Kidney tubule cell (primary cell): Measurements from ENCODE around the gene TMEM170A.
A peak's percentile ranks its signal among the peaks of the same experiment; 100 is the strongest.
"Not testable (repeated sequence)": the region's sequence is repeated elsewhere in the genome, so short reads cannot be mapped to it uniquely, and the experiment has no call there.

ENCODE experiments used
- DNase-seq: peaks from one replicate; pipeline ENCODE4 v3.0.0-alpha.2; 2018; ENCODE audit warnings: low spot score

The TMEM170A gene, protein sequence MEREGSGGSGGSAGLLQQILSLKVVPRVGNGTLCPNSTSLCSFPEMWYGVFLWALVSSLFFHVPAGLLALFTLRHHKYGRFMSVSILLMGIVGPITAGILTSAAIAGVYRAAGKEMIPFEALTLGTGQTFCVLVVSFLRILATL

DNA sequence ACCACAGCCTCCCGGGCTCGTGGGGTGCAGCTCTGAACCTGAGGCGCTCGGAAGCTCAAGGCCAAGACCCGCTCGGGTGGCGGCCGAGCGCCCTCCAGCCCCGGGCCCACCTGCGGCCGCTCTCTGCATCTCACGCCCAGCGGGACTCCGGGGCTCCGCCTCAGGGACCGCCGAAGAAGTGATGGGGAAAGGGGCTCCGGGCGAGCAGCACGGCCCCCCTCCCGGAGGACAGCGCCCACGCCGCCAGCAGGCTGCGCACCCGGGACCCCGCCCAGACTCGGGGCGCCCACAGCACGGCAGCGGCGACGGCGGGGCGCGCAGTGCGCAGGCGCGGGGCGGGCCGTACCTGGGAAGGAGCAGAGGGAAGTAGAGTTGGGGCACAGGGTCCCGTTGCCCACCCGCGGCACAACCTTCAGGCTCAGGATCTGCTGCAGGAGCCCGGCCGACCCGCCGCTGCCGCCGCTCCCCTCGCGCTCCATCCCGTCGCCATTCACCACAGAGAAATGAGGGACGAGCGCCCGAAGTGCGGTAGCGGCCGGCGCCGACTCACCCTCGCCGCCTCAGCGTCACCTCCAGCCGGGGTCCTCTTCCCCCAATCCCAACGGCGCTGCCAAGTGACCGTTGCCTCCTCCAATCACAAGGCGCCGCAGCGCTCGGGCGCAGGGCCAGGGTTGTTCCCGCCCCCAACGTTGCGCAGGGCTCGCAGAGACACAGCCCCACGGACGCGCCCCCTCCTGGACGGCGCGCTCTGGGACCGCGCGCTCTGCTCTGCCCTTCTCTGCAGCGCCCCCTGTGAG, at the start of gene TMEM170A:
Gene TMEM170A (minus strand): TSS at position 568 of the 797 bp plus-strand sequence. CDS start 89 bp downstream, at position 479.
- DNase-seq = peak; percentile 99

DNA sequence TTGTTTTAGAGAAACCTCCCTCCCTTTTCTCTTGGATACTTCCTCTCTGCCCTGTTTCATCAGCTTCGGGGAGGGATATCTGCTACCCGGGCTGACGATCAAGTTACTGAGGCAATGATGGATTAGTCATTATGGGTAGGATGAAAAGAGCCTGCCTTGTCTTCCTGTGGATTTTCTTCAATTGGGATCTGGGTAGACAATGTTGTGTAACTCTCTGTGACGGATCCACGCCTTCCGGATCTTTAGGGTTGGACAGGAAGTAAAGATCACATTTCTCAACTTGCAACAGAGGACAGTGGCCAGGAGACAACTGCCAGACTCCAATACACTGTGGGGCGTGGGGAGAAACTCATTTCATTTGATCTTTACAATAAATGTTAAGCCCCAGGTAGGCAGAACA, 42.1 kb upstream of the TMEM170A start:
- DNase-seq = peak; percentile 75

DNA sequence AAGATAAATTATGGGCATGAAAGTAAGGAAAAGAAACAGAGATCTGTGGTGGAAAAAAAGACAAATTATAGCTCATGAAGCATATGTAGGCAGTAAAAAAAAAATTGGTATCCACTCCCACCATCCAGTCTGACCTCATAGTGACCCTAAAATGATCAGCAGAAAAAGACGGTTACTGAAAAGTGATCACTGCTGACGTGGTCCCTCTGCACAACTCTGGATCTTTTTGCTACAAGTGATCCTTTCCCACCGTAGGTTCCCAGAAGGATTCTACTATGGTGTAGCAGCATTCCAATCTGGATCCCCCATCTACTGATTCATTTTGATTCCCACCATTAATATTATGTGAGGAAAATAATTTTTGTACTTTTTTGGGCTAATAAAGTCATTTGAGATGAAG, 41.6 kb upstream of the TMEM170A start:
- no peak for DNase-seq

DNA sequence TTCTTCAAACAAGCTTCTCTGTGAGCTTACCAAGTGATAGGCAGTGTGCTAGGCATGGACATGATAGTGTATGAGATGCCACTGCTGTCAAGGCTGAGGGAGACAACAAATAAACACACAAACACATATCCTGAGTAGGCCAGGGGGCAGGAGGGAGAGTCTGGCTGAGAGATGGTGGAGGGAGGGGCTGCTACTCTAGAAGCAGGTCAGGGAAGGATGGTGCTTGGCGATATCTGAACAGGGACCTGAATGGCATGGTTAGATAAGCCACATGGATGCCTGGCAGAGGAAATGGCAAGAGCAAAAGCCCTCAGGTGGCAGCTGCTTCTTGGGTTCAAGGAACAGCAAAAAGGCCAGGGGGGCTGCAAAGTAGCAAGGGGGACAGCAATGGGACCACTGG, 39.3 kb upstream of the TMEM170A start:
- no peak for DNase-seq

DNA sequence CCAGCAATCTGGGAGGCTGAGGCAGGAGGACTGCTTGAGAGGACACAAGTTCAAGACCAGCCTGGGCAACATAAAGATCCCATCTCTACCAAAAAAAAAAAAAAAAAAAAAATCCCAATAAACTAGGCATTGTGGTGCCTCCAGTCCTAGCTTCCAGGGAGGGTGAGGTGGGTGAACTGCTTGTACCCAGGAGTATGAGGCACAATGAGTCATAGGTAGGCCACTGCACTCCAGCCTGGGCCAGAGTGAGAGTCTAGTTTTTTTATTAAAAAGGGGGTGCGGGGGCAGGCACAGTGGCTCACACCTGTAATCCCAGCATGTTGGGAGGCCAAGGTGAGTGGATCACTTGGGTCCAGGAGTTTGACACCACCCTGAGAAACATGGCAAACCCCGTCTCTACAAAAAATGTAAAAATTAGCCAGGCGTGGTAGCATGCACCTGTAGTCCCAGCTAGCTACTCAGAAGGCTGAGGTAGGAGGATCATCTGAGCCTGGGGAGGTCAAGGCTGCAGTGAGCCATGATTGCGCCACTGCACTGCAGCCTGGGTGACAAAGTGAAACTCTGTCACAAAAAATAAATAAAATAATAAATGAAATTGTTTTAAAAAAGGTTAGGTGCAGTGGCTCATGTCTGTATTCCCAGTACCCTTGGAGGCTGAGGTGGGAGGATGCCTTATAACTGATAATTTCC, 38.6 kb upstream of the TMEM170A start:
- peak; percentile 66 for DNase-seq

DNA sequence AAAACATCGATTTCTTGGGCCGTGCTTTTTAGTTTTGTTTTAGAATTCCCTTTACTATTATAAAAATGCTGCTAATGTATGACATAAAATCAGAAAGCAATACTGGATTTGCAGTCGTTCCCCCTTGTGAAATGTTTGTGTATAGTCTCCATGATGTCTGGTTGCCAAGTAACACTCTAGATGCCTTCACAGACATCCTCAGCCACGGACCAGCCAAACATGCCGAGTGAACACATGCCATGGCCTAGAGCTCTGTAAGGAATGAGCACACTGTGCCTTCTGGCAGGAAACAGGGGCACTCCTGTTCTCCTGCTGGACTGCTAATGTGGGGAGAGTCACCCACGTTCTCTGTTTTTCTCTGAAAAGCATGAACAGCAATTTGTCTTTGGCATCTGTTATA, 37.3 kb upstream of the TMEM170A start:
- not testable (repeated sequence) for DNase-seq

DNA sequence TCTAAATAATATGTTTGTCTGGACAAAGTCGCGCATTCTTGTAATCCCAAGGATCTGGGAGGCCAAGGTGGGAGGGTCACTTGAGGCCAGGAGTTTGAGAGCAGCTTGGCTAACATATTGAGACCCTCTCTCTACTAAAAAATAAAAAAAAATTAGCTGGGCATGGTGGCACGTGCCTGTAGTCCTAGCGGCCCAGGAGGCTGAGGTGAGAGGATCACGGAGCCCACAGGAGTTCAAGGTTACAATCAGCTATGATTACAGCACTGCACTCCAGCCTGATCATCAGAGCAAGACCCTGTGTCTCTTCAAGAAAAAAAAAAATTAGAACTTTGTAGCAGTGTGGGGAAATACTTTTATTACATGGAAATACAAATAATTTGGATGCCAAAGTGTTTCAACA, 36.9 kb upstream of the TMEM170A start:
- DNase-seq = no peak

DNA sequence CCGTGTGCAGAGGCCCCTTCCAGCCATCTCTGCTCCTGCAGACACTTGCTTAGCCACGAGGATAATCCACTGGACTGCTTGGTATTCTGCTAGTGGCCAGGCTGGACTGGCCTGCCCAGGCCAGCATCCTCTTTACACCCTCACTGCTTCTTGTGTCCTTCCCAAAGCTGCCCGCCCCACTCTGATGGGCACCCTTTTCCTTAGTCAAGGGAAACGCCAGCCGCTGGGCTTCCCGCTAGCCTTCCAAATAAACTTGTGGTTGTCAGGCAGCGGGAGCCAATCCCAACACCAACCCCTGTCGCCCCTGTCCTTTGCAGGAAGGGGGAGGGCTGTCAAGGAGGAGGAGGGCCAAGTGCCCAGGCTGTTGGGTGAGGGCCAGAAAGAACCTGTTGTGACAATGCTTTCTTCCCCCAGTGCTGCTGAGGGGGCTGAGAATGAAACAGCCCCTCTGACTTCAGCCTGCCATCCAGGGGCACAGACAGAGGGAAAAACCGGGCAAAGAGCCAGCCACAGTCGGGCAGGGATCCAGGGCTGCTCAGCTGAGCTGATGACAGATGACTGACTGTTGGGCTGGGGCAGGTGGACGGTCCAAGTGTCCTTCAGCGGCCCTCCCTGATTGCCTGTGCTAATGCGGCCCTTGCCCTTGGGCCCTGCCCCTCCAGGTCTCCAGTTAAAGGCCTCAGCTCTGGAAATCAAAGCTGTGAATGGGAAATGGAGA, 34.3 kb upstream of the TMEM170A start:
- DNase-seq = peak; percentile 71

DNA sequence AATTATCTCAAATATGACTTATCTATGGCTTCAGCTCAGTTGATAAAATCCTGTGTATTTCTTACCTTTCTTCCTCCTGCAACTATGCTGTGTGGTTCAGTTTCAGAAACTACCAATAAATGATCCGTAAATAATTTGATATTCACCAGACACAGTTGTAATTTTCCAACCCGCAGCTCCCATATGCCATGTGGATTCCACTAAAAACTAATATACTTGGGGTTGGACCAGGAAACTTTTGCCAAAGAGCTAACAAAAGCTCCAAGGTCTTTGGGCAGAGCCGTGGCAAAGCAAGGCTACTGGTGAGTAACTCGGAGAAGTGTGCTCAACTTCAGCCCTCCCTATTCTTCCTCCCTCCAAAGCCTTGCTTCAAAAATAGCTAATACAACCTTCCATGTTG, 33.1 kb upstream of the TMEM170A start:
- no peak for DNase-seq

DNA sequence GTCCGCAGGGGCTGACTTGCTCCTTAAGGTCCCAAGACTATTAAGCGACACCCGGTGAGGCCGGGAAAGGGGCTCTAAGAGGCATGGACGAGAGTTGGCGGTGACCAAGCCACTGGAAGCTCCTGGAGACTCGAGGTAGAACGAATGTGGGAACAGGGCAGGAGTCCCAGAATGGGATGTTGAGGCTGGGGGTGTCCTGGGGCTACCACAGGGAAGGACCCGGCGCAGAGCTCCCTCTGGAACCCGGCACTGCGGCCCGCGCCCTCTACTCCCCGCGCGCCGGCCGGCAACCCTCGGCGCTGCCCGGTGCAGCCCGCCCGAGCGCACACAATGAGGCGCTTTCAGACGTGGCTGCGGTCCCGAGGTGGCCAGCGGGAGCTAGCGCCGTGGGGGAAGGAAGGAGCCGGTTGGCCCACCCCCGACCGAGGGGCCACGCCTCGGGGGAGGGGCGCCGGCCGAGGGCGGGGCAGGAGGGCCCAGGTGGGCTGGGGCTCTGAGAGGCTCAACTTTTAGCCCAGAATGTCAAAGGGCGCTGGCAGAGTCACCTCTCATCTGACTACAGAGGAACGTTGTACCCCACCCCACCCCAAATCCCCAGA, 30.7 kb upstream of the TMEM170A start, which contains the start of gene CHST6:
Gene CHST6 (minus strand): TSS at position 366 of the 599 bp plus-strand sequence. CDS start 15,613 bp downstream, outside the sequence.
- no peak for DNase-seq

DNA sequence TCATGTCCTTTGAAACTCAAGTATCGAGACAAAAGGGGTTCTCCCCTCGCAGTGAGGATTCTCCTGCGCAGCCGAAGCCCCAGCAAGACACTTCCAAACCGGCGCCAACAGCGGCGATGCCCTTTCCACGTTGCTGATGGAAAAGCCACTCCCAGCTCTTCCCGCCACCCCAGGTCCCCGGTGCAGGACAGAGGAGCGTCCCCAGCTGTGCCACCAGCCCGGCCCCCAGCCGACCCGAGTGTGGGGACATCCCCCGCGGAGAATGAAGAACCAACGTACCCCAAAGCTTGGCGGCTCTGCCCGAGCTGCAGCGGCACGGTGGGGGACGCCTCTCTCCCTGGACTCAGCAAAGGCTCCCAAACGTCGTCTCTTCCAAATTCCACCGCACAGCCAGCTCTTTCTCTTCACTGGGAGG, 30.2 kb upstream of the TMEM170A start:
- DNase-seq = no peak

DNA sequence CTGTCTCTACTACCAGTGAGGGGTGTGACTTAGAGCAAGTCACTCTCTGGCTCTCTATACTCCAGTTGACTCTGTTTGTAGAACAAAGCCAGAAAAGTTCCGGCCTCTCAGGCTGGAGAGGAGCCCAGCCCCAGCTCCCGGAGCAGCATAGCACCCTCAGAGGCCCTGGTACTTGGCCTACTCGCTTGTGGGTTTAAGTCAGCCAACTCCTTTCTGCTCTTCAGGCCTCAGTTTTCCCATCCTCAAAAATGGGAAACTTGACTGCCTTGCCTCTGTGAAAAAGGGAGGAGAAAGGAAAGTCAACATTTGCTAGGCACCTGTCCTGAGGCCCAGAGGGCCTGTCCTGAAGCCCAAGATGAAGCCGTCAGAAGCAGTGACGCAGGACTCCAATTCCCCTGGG, 29.7 kb upstream of the TMEM170A start:
- no peak for DNase-seq

DNA sequence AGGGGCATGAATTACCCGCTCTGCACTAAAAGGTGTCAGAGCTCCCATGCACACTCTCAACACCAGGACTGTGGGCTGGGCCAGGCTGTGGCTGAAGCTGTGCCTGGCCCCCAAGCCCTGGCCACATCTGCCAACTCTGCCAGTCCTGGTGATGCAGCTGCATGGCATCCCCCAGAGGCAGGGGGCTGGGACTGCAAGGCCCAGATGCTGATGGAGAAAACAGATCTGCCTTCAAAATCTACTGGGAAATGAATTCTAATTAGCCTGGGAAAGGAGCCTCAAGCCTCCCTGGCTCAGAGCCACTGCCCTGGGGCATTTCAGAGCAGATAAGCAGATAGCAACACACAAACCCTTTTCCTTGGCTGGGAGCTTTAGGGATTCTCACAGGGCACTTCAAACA, 27.4 kb upstream of the TMEM170A start:
- peak; percentile 52 for DNase-seq

DNA sequence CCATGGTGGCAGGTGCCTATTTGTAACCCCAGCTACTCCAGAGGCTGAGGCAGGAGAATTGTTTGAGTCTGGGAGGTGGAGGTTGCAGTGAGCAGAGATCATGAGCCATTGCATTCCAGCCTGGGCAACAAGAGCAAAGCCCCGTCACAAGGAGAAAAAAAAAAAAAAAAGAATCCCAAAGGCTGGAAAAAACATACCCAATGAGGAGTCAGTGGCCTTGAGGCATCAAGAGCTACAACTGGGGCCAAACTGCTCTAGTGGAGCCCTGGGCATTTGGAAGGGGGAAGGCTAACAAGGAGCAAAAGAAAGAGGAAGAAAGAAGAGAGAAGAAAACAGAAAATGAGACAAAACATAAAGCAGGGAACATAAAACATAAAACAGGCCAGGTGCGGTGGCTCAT, 23.8 kb upstream of the TMEM170A start:
- DNase-seq = no peak

DNA sequence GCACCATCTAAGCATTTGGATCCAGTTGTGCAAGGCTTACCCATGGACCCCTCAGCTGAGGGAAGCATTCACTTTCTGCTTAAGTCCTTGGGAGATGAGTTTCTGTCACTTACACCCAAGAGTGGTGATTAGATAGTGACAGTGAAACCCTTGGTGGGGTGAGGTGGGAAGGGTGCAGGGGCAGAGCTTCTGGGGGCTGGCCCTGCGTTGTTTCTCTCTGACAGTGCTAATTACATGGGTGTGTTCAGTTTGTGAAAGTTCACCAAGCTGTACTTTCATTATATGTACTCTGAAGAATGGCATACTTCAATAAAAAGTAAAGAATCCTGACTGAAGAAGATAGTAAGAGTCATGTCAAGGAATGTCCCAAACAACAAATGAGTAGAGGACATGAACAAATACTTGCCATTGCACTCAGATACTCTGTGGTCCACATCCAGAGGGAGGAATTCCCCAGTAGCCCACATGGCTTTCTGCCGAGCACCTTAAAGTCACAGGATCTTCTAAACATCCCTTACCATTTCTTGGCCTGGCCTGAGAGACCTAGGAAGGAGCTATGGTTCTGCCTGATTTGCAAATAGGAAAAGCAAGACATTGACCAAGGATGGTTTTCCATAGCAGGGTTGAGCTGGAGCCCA, 22.3 kb upstream of the TMEM170A start:
- DNase-seq = no peak

DNA sequence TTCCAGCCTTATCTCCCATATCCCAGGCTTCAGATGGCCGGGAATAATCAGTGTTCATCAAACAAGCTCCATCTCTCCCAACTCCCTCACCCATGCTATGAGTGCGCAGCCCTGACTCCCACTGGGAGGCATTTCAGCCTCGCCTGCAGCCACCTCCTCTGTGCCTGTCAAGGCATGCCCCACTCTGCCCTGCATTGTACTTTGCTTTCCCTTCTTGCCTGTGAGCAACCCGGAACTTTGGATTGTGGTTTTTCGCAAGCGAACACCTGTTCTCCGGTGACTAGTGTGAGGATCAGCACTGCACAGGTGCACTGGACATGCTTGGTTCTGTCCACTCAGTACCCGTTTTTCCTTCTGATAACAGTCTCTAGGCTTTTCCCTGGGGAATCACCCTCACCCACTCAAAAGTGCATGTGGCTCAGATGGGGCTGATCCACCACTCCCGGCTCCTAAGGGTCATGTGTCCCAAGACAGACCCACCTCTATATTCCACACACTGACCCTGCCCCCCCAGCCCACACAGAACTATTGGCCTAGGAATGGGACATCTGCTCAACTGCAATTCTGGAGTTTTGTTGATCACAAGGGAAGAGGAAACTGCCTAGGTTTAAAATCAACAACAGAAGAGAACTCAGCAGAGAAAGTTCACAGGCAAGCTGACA, 21.7 kb upstream of the TMEM170A start:
- DNase-seq = no peak

DNA sequence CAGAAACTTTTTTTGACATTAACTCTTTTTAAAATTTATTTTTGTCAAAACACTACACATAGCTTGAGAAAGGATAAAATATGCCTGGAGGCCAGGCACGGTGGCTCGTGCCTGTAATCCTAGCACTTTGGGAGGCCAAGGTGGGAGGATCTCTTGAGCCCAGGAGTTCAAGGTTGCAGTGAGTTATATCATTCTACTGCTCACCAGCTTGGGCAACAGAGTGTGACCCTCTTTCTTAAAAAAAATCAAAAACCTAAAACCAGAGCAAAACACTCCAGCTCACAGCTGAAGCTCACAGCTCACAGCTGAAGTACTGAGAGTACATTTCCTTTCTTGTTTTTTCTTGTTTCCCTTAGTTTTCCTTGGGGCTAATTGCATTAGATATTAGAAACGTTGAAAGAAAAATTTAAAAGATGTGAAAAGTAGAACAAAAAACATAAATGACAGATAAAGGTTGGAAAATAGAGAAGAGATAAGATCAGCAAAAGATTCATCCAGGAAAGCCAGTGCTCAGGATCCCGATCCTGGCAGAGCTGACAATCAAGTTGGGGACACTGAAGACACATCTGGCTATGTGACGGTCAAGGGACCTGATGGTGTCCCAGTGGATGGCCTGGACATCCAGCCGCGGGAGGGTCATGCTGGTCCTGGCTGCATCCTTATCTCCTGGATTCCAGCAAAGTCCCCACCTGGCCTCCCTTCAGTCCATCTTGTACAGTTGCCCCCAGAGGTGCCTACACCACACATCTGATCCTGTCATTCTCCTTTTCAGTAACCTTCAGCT, 20.9 kb upstream of the TMEM170A start:
- DNase-seq = no peak

DNA sequence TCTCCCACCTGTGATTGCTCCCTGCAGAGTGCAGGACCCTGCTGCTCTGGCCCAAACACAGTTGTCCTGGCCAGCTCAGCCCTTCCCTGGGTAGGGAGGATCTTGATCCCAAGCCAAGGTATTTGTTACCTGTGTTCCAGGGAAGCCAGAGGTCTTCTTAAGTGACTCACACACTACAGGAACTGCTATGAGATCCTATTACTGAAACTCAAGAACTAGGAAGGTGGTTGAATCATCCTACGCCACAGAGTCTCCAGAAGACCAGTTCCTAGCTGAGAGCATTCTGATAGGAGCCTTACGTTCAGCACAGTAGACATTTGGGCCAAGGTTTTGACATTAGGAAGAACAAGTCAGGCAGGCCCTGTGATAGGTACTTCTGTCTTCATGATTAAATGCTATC, 18.7 kb upstream of the TMEM170A start:
- DNase-seq = peak; percentile 95

DNA sequence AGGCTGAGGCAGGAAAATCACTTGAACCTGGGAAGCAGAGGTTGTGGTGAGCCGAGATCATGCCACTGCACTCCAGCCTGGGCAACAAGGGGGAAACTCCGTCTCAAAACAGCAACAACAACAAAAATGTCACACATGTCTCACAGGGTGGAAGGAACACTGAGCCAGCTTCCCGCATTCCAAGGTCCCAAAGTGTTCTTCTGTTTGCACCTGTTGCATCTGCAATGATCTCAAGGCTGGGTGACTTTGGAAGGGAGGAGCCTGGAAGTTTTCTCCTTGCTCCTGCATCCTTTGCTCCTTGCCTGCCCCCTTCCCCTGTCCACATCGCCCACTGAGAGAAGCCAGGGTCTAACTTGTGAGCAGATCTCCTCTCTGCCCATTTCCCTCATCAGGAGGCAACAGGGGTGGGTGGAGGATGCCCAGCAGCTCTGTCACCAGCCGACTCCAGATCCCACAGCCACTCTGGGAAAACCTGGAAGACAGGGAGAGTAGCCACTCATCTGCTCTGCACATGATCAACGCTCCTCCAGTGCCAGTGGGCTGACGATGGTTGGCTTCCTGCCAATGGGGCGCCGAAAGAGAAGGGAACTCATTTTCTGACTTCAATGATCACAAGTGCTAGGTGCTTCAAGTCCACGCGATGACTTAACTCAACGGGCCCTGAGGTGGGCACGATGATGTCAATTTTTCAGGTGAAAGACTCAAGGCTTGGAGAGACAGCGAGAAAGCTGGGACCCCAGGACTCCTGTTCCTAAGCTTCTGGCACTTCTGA, 18.1 kb upstream of the TMEM170A start:
- no peak for DNase-seq
